Hypothalamus (tissue), 51 donors: Measurements from ENCODE around the gene NME1.
"Not testable (repeated sequence)": the region's sequence is repeated elsewhere in the genome, so short reads cannot be mapped to it uniquely, and the experiment has no call there.

ENCODE experiments used
- DNase-seq, 51 donors: peaks; one replicate each; lab custom pipeline; 2025; lab: John Stamatoyannopoulos, UW

The NME1 gene

GRCh38 chr17:51153210-51154072 lies at the start of gene NME1:
Gene NME1 (plus strand): TSS chr17:51153559. CDS start chr17:51155655, 2,096 bp downstream.
- peak; percentile 82 to 100 (median 96) for DNase-seq

- DNase-seq: no peak
Observed at GRCh38 chr17:51107778-51108177, 45.6 kb upstream of the NME1 start.

- not testable (repeated sequence) for DNase-seq
Observed at GRCh38 chr17:51112303-51113222, 40.8 kb upstream of the NME1 start.

- no peak for DNase-seq
Observed at GRCh38 chr17:51115179-51115578, 38.2 kb upstream of the NME1 start.

- DNase-seq: peak in 1 of 51 donors; percentile 2
Observed at GRCh38 chr17:51118330-51119195, 34.8 kb upstream of the NME1 start.

- peak in 29 of 51 donors; percentile 4 to 57 (median 36) for DNase-seq
Observed at GRCh38 chr17:51119415-51120356, 33.7 kb upstream of the NME1 start.

GRCh38 chr17:51120357-51120738 lies 33.0 kb upstream of the NME1 start:
- peak in 24 of 51 donors; percentile 40 to 81 (median 55) for DNase-seq

GRCh38 chr17:51120739-51121619 lies 32.4 kb upstream of the NME1 start, which contains the start of gene SPAG9:
Gene SPAG9 (minus strand): TSS chr17:51120868. CDS start chr17:51120656, 212 bp downstream.
- peak; percentile 52 to 95 (median 88) for DNase-seq

GRCh38 chr17:51121620-51122472 lies 31.5 kb upstream of the NME1 start:
- peak in 50 of 51 donors; percentile 1 to 84 (median 50) for DNase-seq

- DNase-seq: not testable (repeated sequence)
Observed at GRCh38 chr17:51122473-51123115, 30.8 kb upstream of the NME1 start.

GRCh38 chr17:51124640-51125503 lies 28.5 kb upstream of the NME1 start:
- DNase-seq: no peak

- DNase-seq: no peak
Observed at GRCh38 chr17:51128076-51128475, 25.3 kb upstream of the NME1 start.

GRCh38 chr17:51132964-51133319 lies 20.4 kb upstream of the NME1 start:
- DNase-seq: no peak

GRCh38 chr17:51133365-51133764 lies 20.0 kb upstream of the NME1 start:
- DNase-seq: no peak

- DNase-seq: no peak
Observed at GRCh38 chr17:51135956-51136355, 17.4 kb upstream of the NME1 start.

- no peak for DNase-seq
Observed at GRCh38 chr17:51142597-51142996, 10.8 kb upstream of the NME1 start.
